ENCODE data around the gene CORO6. TPM values are rescaled to one million over a fixed set of nuclear protein-coding genes. Genes with fewer than 3 reads are reported as not detected.
A peak's percentile ranks its signal among the peaks of the same experiment; 100 is the strongest.

The CORO6 gene
- polyA plus RNA-seq, 4 donors: 0.67 to 7.3 (median 1.1) TPM

- Histone ChIP-seq H3K9me3 (ENCODE audit: control insufficient read depth in 2 of 2, insufficient read depth in 1 of 2, low read depth in 1 of 2, low read length in 1 of 2) (no peaks in the 10 kb centered on the region), H3K27ac (ENCODE audit: low read depth in 1 of 3, low read length in 2 of 3) (peak overlapping the region; percentile 15 to 77 (median 26)), H3K4me1 (ENCODE audit: control insufficient read depth in 3 of 3, insufficient read depth in 2 of 3, low read depth in 1 of 3, low read length in 2 of 3) (peaks cover 2 to 50% (median 9%) of the 10 kb centered on the region in 3 donors), H3K27me3 (ENCODE audit: control insufficient read depth in 3 of 3, insufficient read depth in 3 of 3, low read length in 3 of 3) (no peaks in the 10 kb centered on the region), H3K4me3 (ENCODE audit: low read depth in 1 of 3, low read length in 3 of 3) (peak overlapping the region; percentile 65 to 98 (median 81)), H3K36me3 (ENCODE audit: control insufficient read depth in 3 of 3, insufficient read depth in 2 of 3, low read depth in 1 of 3, low read length in 3 of 3) (peaks cover 0 to 22% (median 0%) of the 10 kb centered on the region in 3 donors)
- DNase-seq: peak; percentile 32 to 66
- no peak for FAIRE-seq
- WGBS, 3 donors: 0 to 1% (median 1%) methylated on average over 24 to 72 of the region's 72 CpGs
These were observed 33.9 kb downstream of the CORO6 start for GRCh38 chr17:29588562-29589411.

GRCh38 chr17:29588017-29588561 lies 34.6 kb downstream of the CORO6 start:
- Histone ChIP-seq H3K9me3 (ENCODE audit: control insufficient read depth in 2 of 2, insufficient read depth in 1 of 2, low read depth in 1 of 2, low read length in 1 of 2) (peaks cover 0 to 4% of the 10 kb centered on the region in 2 donors), H3K4me1 (ENCODE audit: control insufficient read depth in 3 of 3, insufficient read depth in 2 of 3, low read depth in 1 of 3, low read length in 2 of 3) (peaks cover 2 to 48% (median 9%) of the 10 kb centered on the region in 3 donors), H3K27me3 (ENCODE audit: control insufficient read depth in 3 of 3, insufficient read depth in 3 of 3, low read length in 3 of 3) (no peaks in the 10 kb centered on the region), H3K27ac (ENCODE audit: low read depth in 1 of 3, low read length in 2 of 3) (peak overlapping the region; percentile 15 to 77 (median 26)), H3K4me3 (ENCODE audit: low read depth in 1 of 3, low read length in 3 of 3) (peak overlapping the region in 2 of 3 donors; percentile 65 to 98), H3K36me3 (ENCODE audit: control insufficient read depth in 3 of 3, insufficient read depth in 2 of 3, low read depth in 1 of 3, low read length in 3 of 3) (peaks cover 0 to 29% (median 0%) of the 10 kb centered on the region in 3 donors)
- DNase-seq (no peak), FAIRE-seq (no peak)
- 25 to 38% (median 26%) methylated on average over 8 of the region's 8 CpGs for WGBS, 3 donors

- peaks cover 0 to 4% of the 10 kb centered on the region in 2 donors for H3K9me3 ChIP-seq (ENCODE audit: control insufficient read depth in 2 of 2, insufficient read depth in 1 of 2, low read depth in 1 of 2, low read length in 1 of 2)
- H3K27me3 ChIP-seq (ENCODE audit: control insufficient read depth in 3 of 3, insufficient read depth in 3 of 3, low read length in 3 of 3): no peaks in the 10 kb centered on the region
- peaks cover 0 to 34% (median 0%) of the 10 kb centered on the region in 3 donors for H3K36me3 ChIP-seq (ENCODE audit: control insufficient read depth in 3 of 3, insufficient read depth in 2 of 3, low read depth in 1 of 3, low read length in 3 of 3)
- peaks cover 2 to 46% (median 9%) of the 10 kb centered on the region in 3 donors for H3K4me1 ChIP-seq (ENCODE audit: control insufficient read depth in 3 of 3, insufficient read depth in 2 of 3, low read depth in 1 of 3, low read length in 2 of 3)
- DNase-seq: no peak
- peak overlapping the region in 1 of 3 donors; percentile 77 for H3K27ac ChIP-seq (ENCODE audit: low read depth in 1 of 3, low read length in 2 of 3)
- WGBS, 3 donors: 84 to 90% (median 85%) methylated on average over 6 of the region's 6 CpGs
- H3K4me3 ChIP-seq (ENCODE audit: low read depth in 1 of 3, low read length in 3 of 3): peak overlapping the region in 1 of 3 donors; percentile 65
- no peak for FAIRE-seq
These were observed 35.1 kb downstream of the CORO6 start for GRCh38 chr17:29587591-29587990.

- WGBS, 3 donors: 80 to 81% (median 81%) methylated on average over 9 of the region's 9 CpGs
- no peak for FAIRE-seq
These were observed 35.8 kb downstream of the CORO6 start for GRCh38 chr17:29586676-29587469.

GRCh38 chr17:29585080-29585751 lies 37.5 kb downstream of the CORO6 start:
- no peak for FAIRE-seq
- Histone ChIP-seq H3K36me3 (ENCODE audit: control insufficient read depth in 3 of 3, insufficient read depth in 2 of 3, low read depth in 1 of 3, low read length in 3 of 3) (peaks cover 0 to 55% (median 7%) of the 10 kb centered on the region in 3 donors), H3K9me3 (ENCODE audit: control insufficient read depth in 2 of 2, insufficient read depth in 1 of 2, low read depth in 1 of 2, low read length in 1 of 2) (peaks cover 0 to 4% of the 10 kb centered on the region in 2 donors), H3K4me3 (ENCODE audit: low read depth in 1 of 3, low read length in 3 of 3) (no peak overlapping the region), H3K27ac (ENCODE audit: low read depth in 1 of 3, low read length in 2 of 3) (peak overlapping the region in 1 of 3 donors; percentile 83), H3K27me3 (ENCODE audit: control insufficient read depth in 3 of 3, insufficient read depth in 3 of 3, low read length in 3 of 3) (no peaks in the 10 kb centered on the region), H3K4me1 (ENCODE audit: control insufficient read depth in 3 of 3, insufficient read depth in 2 of 3, low read depth in 1 of 3, low read length in 2 of 3) (peaks cover 2 to 22% (median 2%) of the 10 kb centered on the region in 3 donors)
- 67 to 85% (median 76%) methylated on average over 8 of the region's 8 CpGs for WGBS, 3 donors
- no peak for DNase-seq

More at GRCh38 chr17:29586676-29587469, 35.8 kb downstream of the CORO6 start:
- no peaks in the 10 kb centered on the region for H3K27me3 ChIP-seq (ENCODE audit: control insufficient read depth in 3 of 3, insufficient read depth in 3 of 3, low read length in 3 of 3)
- peaks cover 0 to 4% of the 10 kb centered on the region in 2 donors for H3K9me3 ChIP-seq (ENCODE audit: control insufficient read depth in 2 of 2, insufficient read depth in 1 of 2, low read depth in 1 of 2, low read length in 1 of 2)
- DNase-seq: no peak
- peaks cover 2 to 38% (median 9%) of the 10 kb centered on the region in 3 donors for H3K4me1 ChIP-seq (ENCODE audit: control insufficient read depth in 3 of 3, insufficient read depth in 2 of 3, low read depth in 1 of 3, low read length in 2 of 3)
- H3K27ac ChIP-seq (ENCODE audit: low read depth in 1 of 3, low read length in 2 of 3): peak overlapping the region in 1 of 3 donors; percentile 7
- H3K4me3 ChIP-seq (ENCODE audit: low read depth in 1 of 3, low read length in 3 of 3): no peak overlapping the region
- peaks cover 0 to 41% (median 5%) of the 10 kb centered on the region in 3 donors for H3K36me3 ChIP-seq (ENCODE audit: control insufficient read depth in 3 of 3, insufficient read depth in 2 of 3, low read depth in 1 of 3, low read length in 3 of 3)

GRCh38 chr17:29584452-29585079 lies 38.1 kb downstream of the CORO6 start:
- H3K27ac ChIP-seq (ENCODE audit: low read depth in 1 of 3, low read length in 2 of 3): peak overlapping the region in 1 of 3 donors; percentile 83
- H3K9me3 ChIP-seq (ENCODE audit: control insufficient read depth in 2 of 2, insufficient read depth in 1 of 2, low read depth in 1 of 2, low read length in 1 of 2): peaks cover 0 to 4% of the 10 kb centered on the region in 2 donors
- peaks cover 0 to 17% (median 2%) of the 10 kb centered on the region in 3 donors for H3K4me1 ChIP-seq (ENCODE audit: control insufficient read depth in 3 of 3, insufficient read depth in 2 of 3, low read depth in 1 of 3, low read length in 2 of 3)
- peaks cover 0 to 62% (median 7%) of the 10 kb centered on the region in 3 donors for H3K36me3 ChIP-seq (ENCODE audit: control insufficient read depth in 3 of 3, insufficient read depth in 2 of 3, low read depth in 1 of 3, low read length in 3 of 3)
- FAIRE-seq (no peak), DNase-seq (no peak)
- no peaks in the 10 kb centered on the region for H3K27me3 ChIP-seq (ENCODE audit: control insufficient read depth in 3 of 3, insufficient read depth in 3 of 3, low read length in 3 of 3)
- WGBS, 3 donors: 77 to 87% (median 86%) methylated on average over 12 of the region's 12 CpGs
- H3K4me3 ChIP-seq (ENCODE audit: low read depth in 1 of 3, low read length in 3 of 3): no peak overlapping the region

GRCh38 chr17:29583324-29584248 lies 39.1 kb downstream of the CORO6 start:
- Histone ChIP-seq H3K36me3 (ENCODE audit: control insufficient read depth in 3 of 3, insufficient read depth in 2 of 3, low read depth in 1 of 3, low read length in 3 of 3) (peaks cover 0 to 71% (median 7%) of the 10 kb centered on the region in 3 donors), H3K27ac (ENCODE audit: low read depth in 1 of 3, low read length in 2 of 3) (no peak overlapping the region), H3K4me3 (ENCODE audit: low read depth in 1 of 3, low read length in 3 of 3) (no peak overlapping the region), H3K27me3 (ENCODE audit: control insufficient read depth in 3 of 3, insufficient read depth in 3 of 3, low read length in 3 of 3) (no peaks in the 10 kb centered on the region), H3K9me3 (ENCODE audit: control insufficient read depth in 2 of 2, insufficient read depth in 1 of 2, low read depth in 1 of 2, low read length in 1 of 2) (peaks cover 0 to 4% of the 10 kb centered on the region in 2 donors), H3K4me1 (ENCODE audit: control insufficient read depth in 3 of 3, insufficient read depth in 2 of 3, low read depth in 1 of 3, low read length in 2 of 3) (peaks cover 0 to 17% (median 2%) of the 10 kb centered on the region in 3 donors)
- 86 to 94% (median 88%) methylated on average over 13 to 16 of the region's 16 CpGs for WGBS, 3 donors
- no peak for DNase-seq
- no peak for FAIRE-seq
